T-helper 9 cell (primary cell): Measurements from ENCODE around the gene LMX1B.

ENCODE experiments used
- DNase-seq: peaks from one replicate; pipeline ENCODE4 v3.0.0-alpha.2; 2020

Gene LMX1B

DNA sequence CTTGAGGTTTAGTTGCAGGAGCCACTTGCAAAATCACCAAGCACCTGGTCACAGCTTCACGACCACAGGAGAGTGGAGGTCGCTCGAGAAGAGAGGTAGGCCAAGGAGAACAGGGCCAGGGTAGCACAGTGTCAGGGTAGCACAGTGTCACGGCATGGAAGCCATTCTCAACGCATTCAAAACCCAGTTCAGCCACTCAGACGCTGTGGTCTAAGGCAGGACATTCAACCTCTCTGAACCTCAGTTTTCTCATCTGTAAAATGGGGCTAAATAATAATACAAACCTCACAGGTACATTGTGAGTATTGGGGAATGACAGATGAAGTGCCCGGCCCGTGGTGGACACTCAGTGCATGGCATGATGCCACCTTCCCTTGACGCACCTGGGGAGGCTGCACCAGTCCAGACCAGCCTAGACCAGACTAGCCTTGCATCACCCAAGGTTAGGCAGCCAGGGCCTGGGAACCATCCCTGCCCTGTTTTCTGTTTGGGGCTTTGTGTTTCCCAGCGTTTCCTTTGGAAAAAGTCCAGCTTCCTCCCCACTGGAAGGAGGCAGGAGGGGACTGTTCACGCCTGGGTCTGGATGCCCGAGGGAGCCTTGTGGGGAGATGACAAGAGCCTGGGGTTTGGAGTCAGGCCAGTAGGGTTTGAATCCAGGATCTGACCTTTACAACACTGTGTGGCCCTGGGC lies 7.8 kb upstream of the LMX1B start:
- DNase-seq: no peak

- no peak for DNase-seq
These were observed 7.3 kb upstream of the LMX1B start for GRCh38 chr9:126606483-126606870.

- DNase-seq: no peak
These were observed 6.6 kb upstream of the LMX1B start for GRCh38 chr9:126607086-126607485.

- no peak for DNase-seq
These were observed 6.0 kb upstream of the LMX1B start for GRCh38 chr9:126607731-126608130.

GRCh38 chr9:126608551-126608950 lies 5.2 kb upstream of the LMX1B start:
- DNase-seq: no peak

DNA sequence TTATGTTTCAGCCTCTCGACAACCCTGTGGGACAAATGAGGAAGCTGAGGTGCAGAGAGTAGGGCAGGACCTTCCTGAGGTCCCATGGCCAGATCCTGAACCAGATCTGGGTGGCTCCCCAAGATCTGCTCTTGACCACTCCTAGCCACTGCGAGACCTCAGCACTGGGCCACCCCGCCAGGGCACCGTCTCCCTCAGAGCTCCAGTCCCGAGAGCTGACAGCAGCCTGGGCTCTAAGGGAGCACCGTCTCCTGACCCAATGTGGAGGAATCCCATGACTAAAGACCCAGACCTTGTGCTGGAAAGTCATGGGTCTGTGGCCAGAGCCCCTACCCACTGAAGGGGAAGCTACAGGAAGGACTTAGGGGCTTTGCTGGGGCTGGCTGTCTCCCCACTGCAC lies 4.5 kb upstream of the LMX1B start:
- no peak for DNase-seq

- DNase-seq: no peak
These were observed 3.9 kb upstream of the LMX1B start for GRCh38 chr9:126609711-126610388.

DNA sequence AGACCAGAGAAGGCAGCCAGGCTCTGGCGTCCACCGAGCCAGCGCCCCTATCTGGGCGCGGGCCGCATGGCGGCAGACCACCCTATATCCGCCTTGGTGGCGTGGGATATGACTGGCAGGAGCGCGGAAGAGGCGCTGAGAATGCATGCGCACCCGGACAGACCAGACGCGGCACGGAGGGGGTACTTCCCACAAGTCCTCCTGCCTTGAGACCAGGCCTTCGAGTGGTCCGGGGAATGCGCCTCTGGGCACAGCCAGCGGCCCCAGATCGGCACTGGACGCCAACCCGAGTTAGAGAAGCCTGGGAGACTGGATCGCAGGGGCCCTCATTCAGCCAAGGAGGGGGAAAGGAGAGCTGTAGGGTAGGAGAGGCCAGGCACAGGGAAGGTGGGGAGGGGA lies 2.5 kb upstream of the LMX1B start:
- no peak for DNase-seq

- DNase-seq: peak; percentile 60
These were observed 2.0 kb upstream of the LMX1B start for GRCh38 chr9:126611592-126612325.

GRCh38 chr9:126612326-126612812 lies 1.4 kb upstream of the LMX1B start:
- no peak for DNase-seq

- no peak for DNase-seq
These were observed 701 bp upstream of the LMX1B start for GRCh38 chr9:126612813-126613641.

- DNase-seq: no peak
These were observed 343 bp downstream of the LMX1B start for GRCh38 chr9:126614088-126614454.

GRCh38 chr9:126614455-126615244 lies 922 bp downstream of the LMX1B start:
- DNase-seq: no peak

GRCh38 chr9:126615245-126615790 lies 1.6 kb downstream of the LMX1B start:
- no peak for DNase-seq

DNA sequence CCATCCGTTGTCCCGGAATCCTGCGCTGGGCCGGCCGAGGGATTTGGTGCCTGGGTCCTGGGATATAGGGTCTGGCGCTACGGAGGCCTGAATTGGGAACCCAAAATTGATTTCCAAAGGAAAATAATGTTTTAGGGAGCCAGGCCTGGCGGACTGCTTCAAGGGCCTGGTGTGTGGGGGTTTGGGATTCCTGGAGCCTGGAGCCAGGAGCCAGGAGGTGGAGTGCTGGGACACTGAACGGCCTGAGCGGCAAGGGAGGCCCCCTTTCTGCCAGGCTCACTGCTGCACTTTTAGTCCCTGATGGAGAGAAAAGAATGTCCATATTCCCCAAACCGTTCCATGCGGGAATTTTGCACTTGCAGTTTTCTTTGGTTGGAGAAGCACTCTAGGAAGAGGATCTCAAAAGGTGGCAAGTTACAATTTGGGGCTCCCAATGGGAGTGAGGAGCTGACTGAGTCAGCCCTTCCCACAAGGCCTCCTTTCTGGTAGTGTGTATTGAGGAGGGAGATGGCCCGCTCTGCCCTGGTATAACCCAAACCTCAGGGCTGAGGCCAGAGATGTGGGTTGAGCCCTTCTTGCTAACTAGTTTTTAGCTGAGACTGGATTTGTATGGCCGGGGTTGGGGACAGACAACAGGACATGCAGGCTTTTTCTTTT lies 2.2 kb downstream of the LMX1B start:
- no peak for DNase-seq

DNA sequence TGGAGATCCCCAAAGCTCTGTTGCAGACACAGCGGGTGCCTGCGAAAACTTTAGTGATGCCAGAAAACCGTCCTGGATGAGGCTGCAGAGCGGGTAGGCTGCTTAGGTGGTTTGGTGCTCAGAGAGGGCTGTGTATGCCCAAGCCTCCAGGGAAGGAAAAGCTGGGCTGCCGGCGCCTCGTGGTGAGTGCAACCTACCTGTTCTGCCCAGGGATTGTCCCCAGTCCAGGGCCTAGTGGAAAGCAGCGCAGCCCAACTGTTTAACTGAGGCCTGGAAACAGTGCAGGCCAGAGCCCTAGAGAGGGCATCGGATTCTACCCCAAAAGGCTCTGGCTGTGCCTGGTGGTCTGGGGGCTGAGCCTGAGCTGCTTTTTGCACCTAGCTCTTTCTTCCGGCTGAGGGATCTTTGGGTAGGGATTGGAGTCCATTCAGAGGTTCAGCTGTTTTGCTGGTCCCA lies 2.8 kb downstream of the LMX1B start:
- no peak for DNase-seq

- no peak for DNase-seq
These were observed 3.5 kb downstream of the LMX1B start for GRCh38 chr9:126617003-126617822.

- DNase-seq: no peak
These were observed 4.1 kb downstream of the LMX1B start for GRCh38 chr9:126617823-126618165.

- no peak for DNase-seq
These were observed 4.5 kb downstream of the LMX1B start for GRCh38 chr9:126618190-126618584.
